ENCODE data around the gene MREG.

The MREG gene

DNA sequence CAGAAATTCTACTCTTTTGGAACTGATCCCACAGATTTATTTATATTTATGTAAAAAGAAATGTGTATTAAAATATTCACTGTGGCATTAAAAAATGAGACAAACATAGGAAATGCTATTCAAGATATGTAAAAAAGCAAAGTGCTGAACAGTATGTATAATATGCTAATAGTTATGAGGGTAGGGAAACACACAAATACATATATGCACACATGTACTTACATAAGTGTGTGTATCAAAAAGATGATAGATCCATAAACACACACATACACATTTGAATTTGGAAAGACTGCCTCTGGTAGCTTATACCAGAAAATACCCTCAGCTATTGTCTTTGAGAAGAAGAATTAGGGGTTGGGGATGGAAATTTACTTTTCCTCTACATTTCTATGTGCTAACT is 103.2 kb downstream of the MREG start:
- TF ChIP-seq, protein P1, sequence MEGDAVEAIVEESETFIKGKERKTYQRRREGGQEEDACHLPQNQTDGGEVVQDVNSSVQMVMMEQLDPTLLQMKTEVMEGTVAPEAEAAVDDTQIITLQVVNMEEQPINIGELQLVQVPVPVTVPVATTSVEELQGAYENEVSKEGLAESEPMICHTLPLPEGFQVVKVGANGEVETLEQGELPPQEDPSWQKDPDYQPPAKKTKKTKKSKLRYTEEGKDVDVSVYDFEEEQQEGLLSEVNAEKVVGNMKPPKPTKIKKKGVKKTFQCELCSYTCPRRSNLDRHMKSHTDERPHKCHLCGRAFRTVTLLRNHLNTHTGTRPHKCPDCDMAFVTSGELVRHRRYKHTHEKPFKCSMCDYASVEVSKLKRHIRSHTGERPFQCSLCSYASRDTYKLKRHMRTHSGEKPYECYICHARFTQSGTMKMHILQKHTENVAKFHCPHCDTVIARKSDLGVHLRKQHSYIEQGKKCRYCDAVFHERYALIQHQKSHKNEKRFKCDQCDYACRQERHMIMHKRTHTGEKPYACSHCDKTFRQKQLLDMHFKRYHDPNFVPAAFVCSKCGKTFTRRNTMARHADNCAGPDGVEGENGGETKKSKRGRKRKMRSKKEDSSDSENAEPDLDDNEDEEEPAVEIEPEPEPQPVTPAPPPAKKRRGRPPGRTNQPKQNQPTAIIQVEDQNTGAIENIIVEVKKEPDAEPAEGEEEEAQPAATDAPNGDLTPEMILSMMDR (IDR thresholded peaks at IDR 0.05; ENCODE audit: insufficient read depth, low read length, poor library complexity, severe bottlenecking), result no peak
- no peaks in the 10 kb centered on the region for H3K27me3 ChIP-seq (replicated peaks; ENCODE audit: control insufficient read depth, insufficient read depth, low read length)
- H3K36me3 ChIP-seq (ENCODE audit: control insufficient read depth, insufficient read depth, low read length), result no peaks in the 10 kb centered on the region
- no peak for DNase-seq (ENCODE audit: extremely low read depth, insufficient read length)
- no peak overlapping the region for H3K4me3 ChIP-seq (replicated peaks; ENCODE audit: low read depth, low read length)

DNA sequence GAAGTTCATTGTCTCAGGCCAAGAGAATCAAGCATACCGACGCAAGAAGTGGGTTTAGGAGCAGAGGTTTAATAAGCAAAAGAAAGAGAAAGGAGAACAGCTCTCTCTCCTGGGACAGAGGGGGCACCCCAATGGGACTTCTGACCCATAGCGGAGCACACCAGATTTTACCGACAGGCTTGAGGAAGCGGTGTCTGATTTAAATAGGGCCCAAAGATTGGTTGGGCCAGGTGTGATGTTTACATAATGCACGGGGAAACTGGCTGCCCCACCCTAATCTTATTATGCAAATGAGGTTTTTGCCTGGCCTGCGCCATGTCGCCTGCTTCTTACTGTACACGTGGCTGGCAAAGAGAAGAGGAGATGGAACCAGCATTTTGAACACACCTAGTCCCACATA is 106.2 kb downstream of the MREG start:
- no peaks in the 10 kb centered on the region for H3K36me3 ChIP-seq (ENCODE audit: control insufficient read depth, insufficient read depth, low read length)
- H3K27me3 ChIP-seq (replicated peaks; ENCODE audit: control insufficient read depth, insufficient read depth, low read length), result no peaks in the 10 kb centered on the region; the same call in 1 of the 2 replicates
- TF ChIP-seq, protein P1 (IDR thresholded peaks at IDR 0.05; ENCODE audit: insufficient read depth, low read length, poor library complexity, severe bottlenecking), result no peak
- DNase-seq (ENCODE audit: extremely low read depth, insufficient read length), result no peak
- H3K4me3 ChIP-seq (replicated peaks; ENCODE audit: low read depth, low read length), result no peak overlapping the region

GRCh38 chr2:215906458-215906857 is 106.9 kb downstream of the MREG start:
- H3K4me3 ChIP-seq (replicated peaks; ENCODE audit: low read depth, low read length), result no peak overlapping the region
- H3K36me3 ChIP-seq (ENCODE audit: control insufficient read depth, insufficient read depth, low read length), result no peaks in the 10 kb centered on the region
- TF ChIP-seq, protein P1 (IDR thresholded peaks at IDR 0.05; ENCODE audit: insufficient read depth, low read length, poor library complexity, severe bottlenecking), result no peak
- no peaks in the 10 kb centered on the region; the same call in 1 of the 2 replicates for H3K27me3 ChIP-seq (replicated peaks; ENCODE audit: control insufficient read depth, insufficient read depth, low read length)
- no peak for DNase-seq (ENCODE audit: extremely low read depth, insufficient read length)

- Histone ChIP-seq H3K27me3 (replicated peaks; ENCODE audit: control insufficient read depth, insufficient read depth, low read length) (no peaks in the 10 kb centered on the region; the same call in 1 of the 2 replicates), H3K4me3 (replicated peaks; ENCODE audit: low read depth, low read length) (no peak overlapping the region), H3K36me3 (ENCODE audit: control insufficient read depth, insufficient read depth, low read length) (no peaks in the 10 kb centered on the region)
- no peak for DNase-seq (ENCODE audit: extremely low read depth, insufficient read length)
- TF ChIP-seq, protein P1 (IDR thresholded peaks at IDR 0.05; ENCODE audit: insufficient read depth, low read length, poor library complexity, severe bottlenecking), result no peak
Measured at GRCh38 chr2:215905691-215906090, 107.7 kb downstream of the MREG start.

- no peaks in the 10 kb centered on the region; the same call in 1 of the 2 replicates for H3K27me3 ChIP-seq (replicated peaks; ENCODE audit: control insufficient read depth, insufficient read depth, low read length)
- no peak for DNase-seq (ENCODE audit: extremely low read depth, insufficient read length)
- TF ChIP-seq, protein P1 (IDR thresholded peaks at IDR 0.05; ENCODE audit: insufficient read depth, low read length, poor library complexity, severe bottlenecking), result no peak
- no peaks in the 10 kb centered on the region for H3K36me3 ChIP-seq (ENCODE audit: control insufficient read depth, insufficient read depth, low read length)
- no peak overlapping the region for H3K4me3 ChIP-seq (replicated peaks; ENCODE audit: low read depth, low read length)
Measured at GRCh38 chr2:215904101-215904500, 109.2 kb downstream of the MREG start.

DNA sequence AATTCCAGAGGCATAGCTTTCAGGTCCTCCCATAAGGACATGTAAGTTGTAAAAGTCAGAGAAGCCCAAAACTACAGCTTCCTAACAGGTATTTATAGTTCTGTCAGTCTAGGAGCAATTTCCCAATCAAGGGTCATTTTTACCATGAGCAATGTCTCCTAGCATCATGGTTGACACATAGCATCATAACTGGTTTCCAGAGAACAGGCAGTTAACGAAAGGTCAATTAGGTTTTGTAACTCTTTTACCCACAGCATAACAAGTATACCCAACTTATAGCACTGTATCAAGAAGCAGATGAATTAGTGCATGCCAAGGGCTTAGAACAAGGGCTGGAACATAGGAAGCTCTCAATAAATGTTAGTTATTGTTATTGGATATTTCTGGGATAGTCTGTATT is 110.1 kb downstream of the MREG start:
- no peak overlapping the region for H3K4me3 ChIP-seq (replicated peaks; ENCODE audit: low read depth, low read length)
- no peaks in the 10 kb centered on the region; the same call in 1 of the 2 replicates for H3K27me3 ChIP-seq (replicated peaks; ENCODE audit: control insufficient read depth, insufficient read depth, low read length)
- DNase-seq (ENCODE audit: extremely low read depth, insufficient read length), result no peak
- H3K36me3 ChIP-seq (ENCODE audit: control insufficient read depth, insufficient read depth, low read length), result no peaks in the 10 kb centered on the region
- TF ChIP-seq, protein P1 (IDR thresholded peaks at IDR 0.05; ENCODE audit: insufficient read depth, low read length, poor library complexity, severe bottlenecking), result no peak
